Measurements from ENCODE around the gene FARP1. TPM values are rescaled to one million over a fixed set of nuclear protein-coding genes. Genes with fewer than 3 reads are reported as not detected.
A peak's percentile ranks its signal among the peaks of the same experiment; 100 is the strongest.

The FARP1 gene
- total and polyA plus RNA-seq, 2 of the 13 experiments (the other 11 are each of a cell fraction or from before 2014, with no cell fraction given) = 70.6 to 126 TPM

GRCh38 chr13:98300956-98301641 is 158.2 kb downstream of the FARP1 start (continued):
- TF ChIP-seq THAP9 (CRISPR knock-in tag; IDR thresholded peaks at IDR 0.05; ENCODE audit: borderline replicate concordance) = peak; percentile 31; the same call in 1 of the 2 replicates
- TF ChIP-seq RBM39 (IDR thresholded peaks at IDR 0.05; ENCODE audit: low read depth, low read length, poor library complexity, severe bottlenecking) = no peak
- TF ChIP-seq ZZZ3 (CRISPR knock-in tag; IDR thresholded peaks at IDR 0.05; ENCODE audit: borderline replicate concordance) = no peak
- TF ChIP-seq PAXIP1 (CRISPR knock-in tag; conservative IDR thresholded peaks at IDR 0.05) = peak; percentile 71
- TF ChIP-seq CREM (IDR thresholded peaks at IDR 0.05) = peak; percentile 42; the same call in 1 of the 2 replicates
- no peak for TF ChIP-seq CREM (CRISPR knock-in tag; IDR thresholded peaks at IDR 0.05)
- no peak for TF ChIP-seq ADNP (CRISPR knock-in tag; IDR thresholded peaks at IDR 0.05)
- TF ChIP-seq YEATS4 (CRISPR knock-in tag; IDR thresholded peaks at IDR 0.05; ENCODE audit: borderline replicate concordance) = peak; percentile 37; the same call in 1 of the 2 replicates
- TF ChIP-seq NR2F6 (IDR thresholded peaks at IDR 0.05) = no peak
- TF ChIP-seq NR2F6 (CRISPR knock-in tag; IDR thresholded peaks at IDR 0.05) = peak; percentile 27; the same call in 1 of the 2 replicates
- TF ChIP-seq ZSCAN31 (CRISPR knock-in tag; IDR thresholded peaks at IDR 0.05; ENCODE audit: low read depth) = no peak
- TF ChIP-seq AGO2 (optimal IDR thresholded peaks at IDR 0.05; ENCODE audit: low read depth, low read length) = no peak
- no peak for TF ChIP-seq MEIS2 (CRISPR knock-in tag; IDR thresholded peaks at IDR 0.05)
- no peak; the same call in none of the 2 replicates for TF ChIP-seq HMG20A (CRISPR knock-in tag; IDR thresholded peaks at IDR 0.05; ENCODE audit: borderline replicate concordance)
- TF ChIP-seq ZNF530 (CRISPR knock-in tag; IDR thresholded peaks at IDR 0.05; ENCODE audit: low read depth) = no peak
- no peak for TF ChIP-seq HNF1A (IDR thresholded peaks at IDR 0.05; ENCODE audit: low read depth)
- peak; percentile 74; the same call in 1 of the 2 replicates for TF ChIP-seq HNF1A (CRISPR knock-in tag; IDR thresholded peaks at IDR 0.05; ENCODE audit: borderline replicate concordance)
- no peak for TF ChIP-seq STAT5B (CRISPR knock-in tag; IDR thresholded peaks at IDR 0.05)
- TF ChIP-seq RARA (CRISPR knock-in tag; IDR thresholded peaks at IDR 0.05) = peak; percentile 75

Data from HepG2 (cell line).